ENCODE results near the gene TNFAIP2. TPM values are rescaled to one million over a fixed set of nuclear protein-coding genes. Genes with fewer than 3 reads are reported as not detected.

TNFAIP2 gene
- polyA plus RNA-seq, 1 donor, result 21.0 TPM

GRCh38 chr14:103125098-103126070, 2.1 kb downstream of the TNFAIP2 start:
- no peak for DNase-seq
- H3K9me3 ChIP-seq (ENCODE audit: control insufficient read depth, low read depth, low read length), result peaks cover 7% of the 10 kb centered on the region
- no CpG with 5 or more reads among the region's 13 CpGs for WGBS (ENCODE audit: insufficient coverage, low lambda C conversion rate)
- H3K27ac ChIP-seq (ENCODE audit: low read length), result no peak overlapping the region
- peaks cover 26% of the 10 kb centered on the region for H3K4me1 ChIP-seq (ENCODE audit: control insufficient read depth, insufficient read depth, low read length)
- peaks cover 63% of the 10 kb centered on the region for H3K27me3 ChIP-seq (ENCODE audit: control insufficient read depth, insufficient read depth, low read length)
- H3K4me3 ChIP-seq (ENCODE audit: low read length), result no peak overlapping the region
- H3K36me3 ChIP-seq (ENCODE audit: control insufficient read depth, insufficient read depth, low read length), result no peaks in the 10 kb centered on the region

GRCh38 chr14:103126088-103126872, 3.0 kb downstream of the TNFAIP2 start:
- Histone ChIP-seq H3K36me3 (ENCODE audit: control insufficient read depth, insufficient read depth, low read length) (no peaks in the 10 kb centered on the region), H3K4me1 (ENCODE audit: control insufficient read depth, insufficient read depth, low read length) (peaks cover 23% of the 10 kb centered on the region), H3K4me3 (ENCODE audit: low read length) (no peak overlapping the region), H3K27ac (ENCODE audit: low read length) (no peak overlapping the region), H3K9me3 (ENCODE audit: control insufficient read depth, low read depth, low read length) (peaks cover 7% of the 10 kb centered on the region), H3K27me3 (ENCODE audit: control insufficient read depth, insufficient read depth, low read length) (peaks cover 63% of the 10 kb centered on the region)
- DNase-seq, result no peak
- WGBS (ENCODE audit: insufficient coverage, low lambda C conversion rate), result 95% methylated on average over 3 of the region's 22 CpGs

DNA sequence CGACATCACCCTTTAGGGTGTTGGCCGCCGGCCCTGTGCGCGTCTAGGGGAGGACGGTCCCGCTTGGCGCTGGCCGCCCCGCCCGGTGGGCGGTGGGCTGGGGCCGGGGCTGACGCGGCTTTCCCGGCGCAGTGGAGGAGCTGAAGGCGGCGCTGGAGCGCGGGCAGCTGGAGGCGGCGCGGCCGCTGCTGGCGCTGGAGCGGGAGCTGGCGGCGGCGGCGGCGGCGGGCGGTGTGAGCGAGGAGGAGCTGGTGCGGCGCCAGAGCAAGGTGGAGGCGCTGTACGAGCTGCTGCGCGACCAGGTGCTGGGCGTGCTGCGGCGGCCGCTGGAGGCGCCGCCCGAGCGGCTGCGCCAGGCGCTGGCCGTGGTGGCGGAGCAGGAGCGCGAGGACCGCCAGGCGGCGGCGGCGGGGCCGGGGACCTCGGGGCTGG, 3.6 kb downstream of the TNFAIP2 start:
- peaks cover 7% of the 10 kb centered on the region for H3K9me3 ChIP-seq (ENCODE audit: control insufficient read depth, low read depth, low read length)
- no peak overlapping the region for H3K4me3 ChIP-seq (ENCODE audit: low read length)
- H3K4me1 ChIP-seq (ENCODE audit: control insufficient read depth, insufficient read depth, low read length), result peaks cover 19% of the 10 kb centered on the region
- WGBS (ENCODE audit: insufficient coverage, low lambda C conversion rate), result no CpG with 5 or more reads among the region's 62 CpGs
- peak; percentile 72 to 88 for DNase-seq
- H3K27ac ChIP-seq (ENCODE audit: low read length), result no peak overlapping the region
- no peaks in the 10 kb centered on the region for H3K36me3 ChIP-seq (ENCODE audit: control insufficient read depth, insufficient read depth, low read length)
- H3K27me3 ChIP-seq (ENCODE audit: control insufficient read depth, insufficient read depth, low read length), result peaks cover 62% of the 10 kb centered on the region

DNA sequence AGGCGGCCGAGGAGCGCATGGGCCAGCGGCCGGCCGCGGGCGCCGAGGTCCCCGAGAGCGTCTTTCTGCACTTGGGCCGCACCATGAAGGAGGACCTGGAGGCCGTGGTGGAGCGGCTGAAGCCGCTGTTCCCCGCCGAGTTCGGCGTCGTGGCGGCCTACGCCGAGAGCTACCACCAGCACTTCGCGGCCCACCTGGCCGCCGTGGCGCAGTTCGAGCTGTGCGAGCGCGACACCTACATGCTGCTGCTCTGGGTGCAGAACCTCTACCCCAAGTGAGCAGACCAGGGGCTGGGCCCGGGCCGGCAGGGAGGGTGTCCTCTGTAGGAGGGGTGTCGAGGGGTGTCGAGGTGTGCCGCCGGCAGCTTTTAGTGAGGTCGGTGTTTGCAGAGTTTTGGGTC, 4.1 kb downstream of the TNFAIP2 start:
- no peak overlapping the region for H3K27ac ChIP-seq (ENCODE audit: low read length)
- no peak for DNase-seq
- peaks cover 58% of the 10 kb centered on the region for H3K27me3 ChIP-seq (ENCODE audit: control insufficient read depth, insufficient read depth, low read length)
- H3K9me3 ChIP-seq (ENCODE audit: control insufficient read depth, low read depth, low read length), result peaks cover 7% of the 10 kb centered on the region
- H3K4me3 ChIP-seq (ENCODE audit: low read length), result no peak overlapping the region
- H3K4me1 ChIP-seq (ENCODE audit: control insufficient read depth, insufficient read depth, low read length), result peaks cover 14% of the 10 kb centered on the region
- H3K36me3 ChIP-seq (ENCODE audit: control insufficient read depth, insufficient read depth, low read length), result no peaks in the 10 kb centered on the region
- no CpG with 5 or more reads among the region's 39 CpGs for WGBS (ENCODE audit: insufficient coverage, low lambda C conversion rate)

GRCh38 chr14:103127861-103128598, 4.8 kb downstream of the TNFAIP2 start:
- WGBS (ENCODE audit: insufficient coverage, low lambda C conversion rate), result no CpG with 5 or more reads among the region's 16 CpGs
- Histone ChIP-seq H3K9me3 (ENCODE audit: control insufficient read depth, low read depth, low read length) (peaks cover 3% of the 10 kb centered on the region), H3K36me3 (ENCODE audit: control insufficient read depth, insufficient read depth, low read length) (no peaks in the 10 kb centered on the region), H3K27me3 (ENCODE audit: control insufficient read depth, insufficient read depth, low read length) (peaks cover 51% of the 10 kb centered on the region), H3K4me1 (ENCODE audit: control insufficient read depth, insufficient read depth, low read length) (peaks cover 9% of the 10 kb centered on the region), H3K27ac (ENCODE audit: low read length) (no peak overlapping the region), H3K4me3 (ENCODE audit: low read length) (no peak overlapping the region)
- no peak for DNase-seq

- WGBS (ENCODE audit: insufficient coverage, low lambda C conversion rate), result 100% methylated on average over 1 of the region's 13 CpGs
- H3K4me1 ChIP-seq (ENCODE audit: control insufficient read depth, insufficient read depth, low read length), result peaks cover 9% of the 10 kb centered on the region
- H3K27me3 ChIP-seq (ENCODE audit: control insufficient read depth, insufficient read depth, low read length), result peaks cover 45% of the 10 kb centered on the region
- no peak overlapping the region for H3K4me3 ChIP-seq (ENCODE audit: low read length)
- no peak overlapping the region for H3K27ac ChIP-seq (ENCODE audit: low read length)
- peaks cover 3% of the 10 kb centered on the region for H3K9me3 ChIP-seq (ENCODE audit: control insufficient read depth, low read depth, low read length)
- peaks cover 2% of the 10 kb centered on the region for H3K36me3 ChIP-seq (ENCODE audit: control insufficient read depth, insufficient read depth, low read length)
- no peak for DNase-seq
Observed at GRCh38 chr14:103128631-103129300, 5.5 kb downstream of the TNFAIP2 start.

- H3K9me3 ChIP-seq (ENCODE audit: control insufficient read depth, low read depth, low read length), result peaks cover 3% of the 10 kb centered on the region
- no peak overlapping the region for H3K27ac ChIP-seq (ENCODE audit: low read length)
- H3K36me3 ChIP-seq (ENCODE audit: control insufficient read depth, insufficient read depth, low read length), result peaks cover 5% of the 10 kb centered on the region
- WGBS (ENCODE audit: insufficient coverage, low lambda C conversion rate), result 80% methylated on average over 1 of the region's 12 CpGs
- no peak overlapping the region for H3K4me3 ChIP-seq (ENCODE audit: low read length)
- H3K27me3 ChIP-seq (ENCODE audit: control insufficient read depth, insufficient read depth, low read length), result peaks cover 38% of the 10 kb centered on the region
- no peak for DNase-seq
- peaks cover 9% of the 10 kb centered on the region for H3K4me1 ChIP-seq (ENCODE audit: control insufficient read depth, insufficient read depth, low read length)
Observed at GRCh38 chr14:103129301-103130016, 6.2 kb downstream of the TNFAIP2 start.

GRCh38 chr14:103130017-103130764, 6.9 kb downstream of the TNFAIP2 start:
- Histone ChIP-seq H3K36me3 (ENCODE audit: control insufficient read depth, insufficient read depth, low read length) (peaks cover 5% of the 10 kb centered on the region), H3K27ac (ENCODE audit: low read length) (no peak overlapping the region), H3K4me1 (ENCODE audit: control insufficient read depth, insufficient read depth, low read length) (peaks cover 9% of the 10 kb centered on the region), H3K27me3 (ENCODE audit: control insufficient read depth, insufficient read depth, low read length) (peaks cover 31% of the 10 kb centered on the region), H3K9me3 (ENCODE audit: control insufficient read depth, low read depth, low read length) (peaks cover 3% of the 10 kb centered on the region), H3K4me3 (ENCODE audit: low read length) (no peak overlapping the region)
- no CpG with 5 or more reads among the region's 26 CpGs for WGBS (ENCODE audit: insufficient coverage, low lambda C conversion rate)
- DNase-seq, result no peak

- WGBS (ENCODE audit: insufficient coverage, low lambda C conversion rate), result no CpG with 5 or more reads among the region's 8 CpGs
- H3K36me3 ChIP-seq (ENCODE audit: control insufficient read depth, insufficient read depth, low read length), result peaks cover 5% of the 10 kb centered on the region
- DNase-seq, result no peak
- peaks cover 23% of the 10 kb centered on the region for H3K27me3 ChIP-seq (ENCODE audit: control insufficient read depth, insufficient read depth, low read length)
- H3K4me3 ChIP-seq (ENCODE audit: low read length), result no peak overlapping the region
- H3K9me3 ChIP-seq (ENCODE audit: control insufficient read depth, low read depth, low read length), result peaks cover 3% of the 10 kb centered on the region
- H3K4me1 ChIP-seq (ENCODE audit: control insufficient read depth, insufficient read depth, low read length), result peaks cover 9% of the 10 kb centered on the region
- H3K27ac ChIP-seq (ENCODE audit: low read length), result no peak overlapping the region
Observed at GRCh38 chr14:103130965-103131364, 7.7 kb downstream of the TNFAIP2 start.

Measured in large intestine (tissue), 3 donors.